Thyroid gland (tissue), 4 donors: ENCODE data around the gene MKI67. TPM values are rescaled to one million over a fixed set of nuclear protein-coding genes. Genes with fewer than 3 reads are reported as not detected.

Experiments
- DNase-seq, 2 donors: peaks; one replicate each; pipeline ENCODE4 v3.0.0-alpha.2; 2019
- H3K27ac ChIP-seq, 3 donors: fragments of 200-600 bp; sonication (generic); 1 replicate in 2 of 3; 2 replicates in 1 of 3; pipeline ENCODE4 v1.5.1; 2016 to 2019; ENCODE audit warnings: mild to moderate bottlenecking in 1 of 3, moderate library complexity in 1 of 3
- H3K27me3 ChIP-seq: fragments of 200-600 bp; sonication (generic); one replicate; pipeline ENCODE4 v1.5.1; 2019
- H3K36me3 ChIP-seq, 2 donors: fragments of 200-600 bp; sonication (generic); one replicate each; pipeline ENCODE4 v1.5.1; 2016 to 2019
- H3K4me1 ChIP-seq, 2 donors: fragments of 200-600 bp; sonication (generic); one replicate each; pipeline ENCODE4 v1.5.1; 2017 to 2019
- H3K4me3 ChIP-seq, 3 donors: fragments of 200-600 bp; sonication (generic); replicated peaks in 1 of 3; 1 replicate in 2 of 3; 2 replicates in 1 of 3; pipeline ENCODE4 v1.5.1; 2016; ENCODE audit warnings: mild to moderate bottlenecking in 1 of 3
- H3K9me3 ChIP-seq: fragments of 200-600 bp; sonication (generic); one replicate; pipeline ENCODE4 v1.5.1; 2017
- POLR2A ChIP-seq, 2 donors: fragments of 450-650 bp; IDR thresholded peaks; one replicate each; pipeline ENCODE4 v1.6.1; 2017; ENCODE audit warnings: antibody characterized with exemption in 2 of 2, mild to moderate bottlenecking in 2 of 2, moderate library complexity in 1 of 2
- WGBS, 2 donors: methylation state at CpG; one replicate each; pipeline ENCODE4 v1.1.5; 2017; 5-methylcytosine and 5-hydroxymethylcytosine counted together
- intact Hi-C: fragments of 100-400 bp; cut with DNase I; formaldehyde crosslinking; loops from one replicate; pipeline ENCODE4 v1.15.1; 2023
- total RNA-seq, 4 donors: library from RNA; depleted of rRNA; stranded (reverse); fragments of >200 nt; gene quantifications; one replicate each; pipeline ENCODE4 v1.2.3, GENCODE V29; 2016
- TF ChIP-seq, protein P1 (sequence below), 6 experiments: fragments of 200-600 bp in 3 of 6; fragments of 450-650 bp in 3 of 6; sonication (generic) in 3 of 6; IDR thresholded peaks; one replicate each; pipeline ENCODE4 v1.5.1; 2016 to 2019; ENCODE audit warnings: antibody characterized with exemption in 6 of 6, mild to moderate bottlenecking in 2 of 6, inconsistent platforms in 1 of 6, moderate library complexity in 1 of 6

Gene MKI67
- total RNA-seq, 4 donors from 2014 or later, result 0.24 to 1.9 (median 0.76) TPM

DNA sequence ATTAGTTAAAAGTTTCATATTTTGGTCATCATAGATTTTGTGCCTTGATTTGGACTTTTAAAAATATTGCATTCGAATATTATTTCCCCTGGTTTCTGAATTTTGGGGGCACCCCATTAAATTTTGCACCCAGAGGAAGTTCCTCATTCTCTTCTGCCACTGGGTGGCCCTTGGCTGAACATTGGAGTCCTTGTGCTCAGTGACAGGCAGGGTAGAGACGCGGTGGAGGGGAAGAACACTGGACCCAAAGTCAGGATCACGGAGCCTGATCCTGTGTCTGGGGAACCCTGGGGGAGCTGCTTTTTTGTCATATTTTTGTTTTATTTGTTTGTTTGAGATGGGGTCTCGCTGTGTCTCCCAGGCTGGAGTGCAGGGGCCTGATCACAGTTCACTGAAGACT lies 74.7 kb downstream of the MKI67 start:
- Histone ChIP-seq H3K4me1 (peaks cover 10 to 21% of the 10 kb centered on the region in 2 donors), H3K27ac (no peak overlapping the region), H3K9me3 (no peaks in the 10 kb centered on the region), H3K27me3 (no peaks in the 10 kb centered on the region), H3K4me3 (no peak overlapping the region), H3K36me3 (no peaks in the 10 kb centered on the region)
- WGBS, 2 donors, result 81 to 86% methylated on average over 5 of the region's 5 CpGs
- no peak for TF ChIP-seq POLR2A (IDR thresholded peaks at IDR 0.05)
- no peak for DNase-seq
- intact Hi-C loops, result no loop called here

DNA sequence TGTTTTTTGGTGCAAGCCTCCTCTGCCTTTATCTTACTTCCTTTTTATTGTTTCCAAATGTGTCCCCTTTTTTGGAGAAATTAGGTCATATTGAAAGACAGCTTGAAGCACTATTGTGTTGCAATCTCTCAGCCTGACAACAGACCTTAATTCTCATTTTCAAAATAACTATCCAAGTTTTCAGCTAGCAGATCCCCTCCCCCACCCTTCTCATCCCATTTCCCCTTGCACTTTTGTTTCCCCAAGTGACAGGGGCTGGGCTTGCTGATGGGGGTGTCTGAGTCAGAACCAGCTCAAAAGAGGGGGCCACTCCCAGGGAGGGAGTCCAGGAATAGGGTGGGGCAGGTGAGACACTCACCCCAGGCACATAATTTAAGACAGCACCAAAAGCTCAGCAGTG lies 75.3 kb downstream of the MKI67 start:
- Histone ChIP-seq H3K27ac (no peak overlapping the region), H3K27me3 (no peaks in the 10 kb centered on the region), H3K9me3 (no peaks in the 10 kb centered on the region), H3K4me1 (peaks cover 10 to 23% of the 10 kb centered on the region in 2 donors), H3K4me3 (no peak overlapping the region), H3K36me3 (no peaks in the 10 kb centered on the region)
- intact Hi-C loops, result no loop called here
- DNase-seq, result no peak
- TF ChIP-seq POLR2A (IDR thresholded peaks at IDR 0.05), result no peak
- TF ChIP-seq, protein P1, sequence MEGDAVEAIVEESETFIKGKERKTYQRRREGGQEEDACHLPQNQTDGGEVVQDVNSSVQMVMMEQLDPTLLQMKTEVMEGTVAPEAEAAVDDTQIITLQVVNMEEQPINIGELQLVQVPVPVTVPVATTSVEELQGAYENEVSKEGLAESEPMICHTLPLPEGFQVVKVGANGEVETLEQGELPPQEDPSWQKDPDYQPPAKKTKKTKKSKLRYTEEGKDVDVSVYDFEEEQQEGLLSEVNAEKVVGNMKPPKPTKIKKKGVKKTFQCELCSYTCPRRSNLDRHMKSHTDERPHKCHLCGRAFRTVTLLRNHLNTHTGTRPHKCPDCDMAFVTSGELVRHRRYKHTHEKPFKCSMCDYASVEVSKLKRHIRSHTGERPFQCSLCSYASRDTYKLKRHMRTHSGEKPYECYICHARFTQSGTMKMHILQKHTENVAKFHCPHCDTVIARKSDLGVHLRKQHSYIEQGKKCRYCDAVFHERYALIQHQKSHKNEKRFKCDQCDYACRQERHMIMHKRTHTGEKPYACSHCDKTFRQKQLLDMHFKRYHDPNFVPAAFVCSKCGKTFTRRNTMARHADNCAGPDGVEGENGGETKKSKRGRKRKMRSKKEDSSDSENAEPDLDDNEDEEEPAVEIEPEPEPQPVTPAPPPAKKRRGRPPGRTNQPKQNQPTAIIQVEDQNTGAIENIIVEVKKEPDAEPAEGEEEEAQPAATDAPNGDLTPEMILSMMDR (IDR thresholded peaks at IDR 0.05), result no peak

DNA sequence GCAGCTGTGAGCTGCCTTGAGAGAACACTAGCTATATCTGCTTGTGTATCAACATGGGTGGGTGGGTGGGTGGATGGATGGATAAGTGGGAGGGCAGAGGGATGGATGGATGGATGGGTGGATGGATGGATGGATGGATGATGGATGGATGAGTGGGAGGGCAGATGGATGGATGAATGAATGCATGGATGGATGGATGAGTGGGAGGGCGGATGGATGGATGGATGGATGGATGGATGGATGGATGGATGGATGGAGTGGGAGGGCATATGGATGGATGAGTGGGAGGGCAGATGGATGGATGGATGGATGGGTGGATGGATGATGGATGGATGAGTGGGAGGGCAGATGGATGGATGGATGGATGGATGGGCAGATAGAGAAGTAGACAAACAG lies 76.1 kb downstream of the MKI67 start:
- Histone ChIP-seq H3K4me3 (no peak overlapping the region), H3K4me1 (peaks cover 10 to 23% of the 10 kb centered on the region in 2 donors), H3K9me3 (no peaks in the 10 kb centered on the region), H3K27me3 (no peaks in the 10 kb centered on the region), H3K36me3 (no peaks in the 10 kb centered on the region), H3K27ac (no peak overlapping the region)
- DNase-seq, result no peak
- 55 to 100% methylated on average over 1 of the region's 1 CpG for WGBS, 2 donors
- TF ChIP-seq, protein P1 (IDR thresholded peaks at IDR 0.05), result no peak
- TF ChIP-seq POLR2A (IDR thresholded peaks at IDR 0.05), result no peak
- intact Hi-C loops, result no loop called here

DNA sequence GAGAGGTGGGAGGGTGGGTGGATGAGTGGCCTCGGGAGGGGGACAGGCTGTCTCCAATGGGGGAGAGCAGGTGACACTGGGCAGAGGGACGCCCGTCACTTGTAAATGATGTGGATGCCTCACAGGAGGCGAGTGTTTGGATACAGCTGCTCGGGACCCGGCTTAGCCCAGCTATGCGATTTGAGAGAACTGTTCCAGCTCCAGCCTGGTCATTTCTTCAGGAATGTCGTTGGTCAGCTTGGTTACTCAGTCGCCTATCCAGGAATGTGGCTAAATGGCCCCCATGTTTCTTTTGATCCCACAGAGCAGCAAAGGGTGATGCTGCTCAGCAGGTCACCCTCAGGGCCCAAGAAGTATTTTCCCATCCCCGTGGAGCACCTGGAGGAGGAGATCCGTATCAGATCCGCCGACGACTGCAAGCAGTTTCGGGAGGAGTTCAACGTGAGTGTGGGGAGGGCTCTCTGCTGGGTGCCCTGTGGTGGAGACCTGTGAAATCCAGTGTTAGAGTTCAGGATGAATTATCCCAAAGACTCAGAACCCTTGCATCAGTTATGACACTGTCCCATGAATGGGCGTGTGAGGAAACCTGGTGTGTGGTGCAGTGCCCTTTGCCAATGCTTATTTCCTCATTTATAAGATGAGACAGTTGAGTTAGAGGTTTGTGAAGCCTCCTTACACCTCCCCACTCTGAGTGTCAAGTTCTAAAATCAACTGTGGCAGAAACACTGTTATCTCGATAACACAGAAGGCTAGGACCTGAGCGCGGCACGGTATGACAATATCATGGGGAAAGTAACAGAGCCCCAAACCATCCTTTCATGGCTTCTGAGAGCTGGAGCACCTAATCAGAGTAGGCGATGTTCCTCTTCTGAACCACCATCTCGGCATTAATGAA lies 76.8 kb downstream of the MKI67 start:
- intact Hi-C loops, result no loop called here
- peaks cover 10 to 23% of the 10 kb centered on the region in 2 donors for H3K4me1 ChIP-seq

DNA sequence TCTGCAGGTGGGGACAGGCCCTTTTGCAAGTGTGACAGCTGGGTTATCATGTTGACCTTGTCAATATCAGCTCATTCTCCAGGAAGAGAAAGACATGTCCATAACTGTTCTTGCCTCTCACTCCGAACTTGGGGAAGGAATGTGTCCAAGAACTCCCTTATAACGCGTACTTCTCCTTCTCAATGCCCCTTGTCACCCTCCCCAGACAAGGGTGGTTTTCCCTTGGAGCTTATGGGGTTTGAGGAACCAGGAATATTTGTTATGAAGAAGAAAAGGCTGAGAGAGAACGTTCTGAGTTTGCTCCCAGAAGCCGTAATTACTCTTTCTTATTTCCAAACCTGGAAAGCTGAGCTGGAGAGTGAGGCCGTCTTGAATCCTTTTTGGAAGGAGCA lies 77.4 kb downstream of the MKI67 start:
- Histone ChIP-seq H3K4me1 (peaks cover 10 to 23% of the 10 kb centered on the region in 2 donors), H3K27ac (no peak overlapping the region), H3K9me3 (no peaks in the 10 kb centered on the region), H3K4me3 (no peak overlapping the region), H3K27me3 (no peaks in the 10 kb centered on the region), H3K36me3 (no peaks in the 10 kb centered on the region)
- 81 to 90% methylated on average over 6 of the region's 6 CpGs for WGBS, 2 donors
- no peak for DNase-seq
- TF ChIP-seq POLR2A (IDR thresholded peaks at IDR 0.05), result no peak
- TF ChIP-seq, protein P1 (IDR thresholded peaks at IDR 0.05), result no peak
- intact Hi-C loops, result no loop called here

More for the DNA sequence above, 76.8 kb downstream of the MKI67 start:
- no peaks in the 10 kb centered on the region for H3K27me3 ChIP-seq
- H3K4me3 ChIP-seq, result no peak overlapping the region
- WGBS, 2 donors, result 88 to 93% methylated on average over 23 of the region's 23 CpGs
- no peak overlapping the region for H3K27ac ChIP-seq
- TF ChIP-seq, protein P1 (IDR thresholded peaks at IDR 0.05), result no peak
- TF ChIP-seq POLR2A (IDR thresholded peaks at IDR 0.05), result no peak
- no peaks in the 10 kb centered on the region for H3K36me3 ChIP-seq
- no peak for DNase-seq
- H3K9me3 ChIP-seq, result no peaks in the 10 kb centered on the region
